ENCODE data around the gene ABCC3. TPM values are rescaled to one million over a fixed set of nuclear protein-coding genes. Genes with fewer than 3 reads are reported as not detected.

ABCC3 gene
- total and polyA plus RNA-seq, 2 of the 8 experiments (the other 6 are each of a cell fraction or from before 2014, with no cell fraction given), result 0.35 to 0.37 TPM

- Histone ChIP-seq H2BK12ac (ENCODE audit: low read depth, low read length) (no peak overlapping the region), H3K4me1 (replicated peaks in 1 of 4; ENCODE audit: control insufficient read depth in 3 of 4, insufficient read depth in 4 of 4, low read length in 3 of 4) (no peaks in the 10 kb centered on the region; a peak in 1 of 7 replicates), H4K20me1 (replicated peaks in 1 of 2; ENCODE audit: control insufficient read depth in 1 of 2, insufficient read depth in 2 of 2, low read length in 2 of 2) (no peaks in the 10 kb centered on the region), H3K27ac (ENCODE audit: low read depth, low read length) (no peak overlapping the region), H3K18ac (ENCODE audit: extremely low read depth, low read length) (no peak overlapping the region), H3K4me3 (ENCODE audit: extremely low read depth in 1 of 4, insufficient read depth in 2 of 4, low read depth in 3 of 4, low read length in 4 of 4) (no peak overlapping the region), H4K8ac (ENCODE audit: extremely low read depth, insufficient read depth, low read length) (no peak overlapping the region), H2BK20ac (ENCODE audit: low read length) (no peak overlapping the region), H3K14ac (ENCODE audit: insufficient read length) (no peak overlapping the region), H2BK5ac (ENCODE audit: low read depth, low read length) (no peak overlapping the region), H3K79me2 (ENCODE audit: control insufficient read depth in 1 of 2, insufficient read depth in 2 of 2, low read length in 2 of 2) (no peaks in the 10 kb centered on the region), H3K4me2 (ENCODE audit: insufficient read depth in 1 of 2, low read depth in 2 of 2, low read length in 2 of 2) (no peak overlapping the region), H3K23ac (ENCODE audit: insufficient read length) (no peak overlapping the region), H2AK5ac (ENCODE audit: low read depth, low read length) (no peak overlapping the region), H3K9me3 (ENCODE audit: insufficient read depth in 2 of 2, low read depth in 1 of 2, low read length in 1 of 2) (no peaks in the 10 kb centered on the region), H2AFZ (ENCODE audit: low read length) (no peak overlapping the region), H3K9ac (replicated peaks in 1 of 4; ENCODE audit: extremely low read depth in 1 of 4, low read depth in 3 of 4, low read length in 3 of 4) (no peak overlapping the region), H4K91ac (replicated peaks; ENCODE audit: insufficient read length, low read length) (no peak overlapping the region), H4K5ac (ENCODE audit: insufficient read length, low read depth, low read length) (no peak overlapping the region), H2BK120ac (replicated peaks; ENCODE audit: low read depth, low read length) (no peak overlapping the region), H3K36me3 (ENCODE audit: control insufficient read depth in 2 of 4, insufficient read depth in 4 of 4, low read length in 3 of 4) (no peaks in the 10 kb centered on the region), H3K27me3 (replicated peaks in 1 of 4; ENCODE audit: control insufficient read depth in 3 of 4, extremely low read depth in 1 of 4, insufficient read depth in 3 of 4, low read length in 3 of 4) (no peaks in the 10 kb centered on the region), H3K56ac (replicated peaks; ENCODE audit: insufficient read length, low read depth, low read length) (no peak overlapping the region), H3K23me2 (ENCODE audit: low read depth, low read length) (no peaks in the 10 kb centered on the region), H3K79me1 (ENCODE audit: low read depth, low read length) (no peaks in the 10 kb centered on the region), H2BK15ac (ENCODE audit: low read length) (no peak overlapping the region), H3K4ac (replicated peaks; ENCODE audit: insufficient read length, low read depth, low read length) (no peak overlapping the region)
- DNase-seq (ENCODE audit: low read depth in 1 of 2, low spot score in 2 of 2) (no peak), FAIRE-seq (no peak)
- CTCF ChIA-PET (ENCODE audit: partially characterized antibody), result no interaction called here
- WGBS, 2 experiments (ENCODE audit: extremely low coverage in 1 of 2, insufficient coverage in 1 of 2, insufficient read length in 1 of 2, insufficient replicate concordance in 2 of 2, low coverage in 1 of 2, low lambda C conversion rate in 2 of 2, missing lambda C conversion rate in 1 of 2), result 89% methylated on average over 12 of the region's 12 CpGs; no CpG with 5 or more reads in 1 of the 2 experiments
- POLR2A ChIA-PET (ENCODE audit: partially characterized antibody), result no interaction called here
- TF ChIP-seq MAFK (IDR thresholded peaks at IDR 0.05; ENCODE audit: low read depth, low read length) (no peak), USF2 (IDR thresholded peaks at IDR 0.05; ENCODE audit: low read length) (no peak), ATF2 (IDR thresholded peaks at IDR 0.05; ENCODE audit: low read length) (no peak), MAX (IDR thresholded peaks at IDR 0.05) (no peak), RBBP5 (IDR thresholded peaks at IDR 0.05; ENCODE audit: borderline replicate concordance, low read depth, low read length) (no peak), RFX5 (IDR thresholded peaks at IDR 0.05; ENCODE audit: borderline replicate concordance, low read depth, low read length) (no peak), TCF12 (IDR thresholded peaks at IDR 0.05; ENCODE audit: low read depth, low read length) (no peak), POLR2AphosphoS5 (IDR thresholded peaks at IDR 0.05; ENCODE audit: low read depth, low read length) (no peak), JUND (IDR thresholded peaks at IDR 0.05; ENCODE audit: low read length) (no peak), HDAC6 (IDR thresholded peaks at IDR 0.05; ENCODE audit: low read depth, low read length) (no peak), TBP (IDR thresholded peaks at IDR 0.05; ENCODE audit: low read depth, low read length) (no peak), RXRA (IDR thresholded peaks at IDR 0.05; ENCODE audit: insufficient read depth, low read depth, low read length) (no peak)
These were observed 43.2 kb downstream of the ABCC3 start for GRCh38 chr17:50677851-50678375.

Measured in H1 (cell line).